ENCODE results near the gene EHMT2. TPM values are rescaled to one million over a fixed set of nuclear protein-coding genes. Genes with fewer than 3 reads are reported as not detected.
A peak's percentile ranks its signal among the peaks of the same experiment; 100 is the strongest.

Gene EHMT2
- total RNA-seq, 3 donors from 2014 or later (not counting 1 experiment from before 2014, with no cell fraction given): 49.3 to 56.6 (median 55.8) TPM

DNA sequence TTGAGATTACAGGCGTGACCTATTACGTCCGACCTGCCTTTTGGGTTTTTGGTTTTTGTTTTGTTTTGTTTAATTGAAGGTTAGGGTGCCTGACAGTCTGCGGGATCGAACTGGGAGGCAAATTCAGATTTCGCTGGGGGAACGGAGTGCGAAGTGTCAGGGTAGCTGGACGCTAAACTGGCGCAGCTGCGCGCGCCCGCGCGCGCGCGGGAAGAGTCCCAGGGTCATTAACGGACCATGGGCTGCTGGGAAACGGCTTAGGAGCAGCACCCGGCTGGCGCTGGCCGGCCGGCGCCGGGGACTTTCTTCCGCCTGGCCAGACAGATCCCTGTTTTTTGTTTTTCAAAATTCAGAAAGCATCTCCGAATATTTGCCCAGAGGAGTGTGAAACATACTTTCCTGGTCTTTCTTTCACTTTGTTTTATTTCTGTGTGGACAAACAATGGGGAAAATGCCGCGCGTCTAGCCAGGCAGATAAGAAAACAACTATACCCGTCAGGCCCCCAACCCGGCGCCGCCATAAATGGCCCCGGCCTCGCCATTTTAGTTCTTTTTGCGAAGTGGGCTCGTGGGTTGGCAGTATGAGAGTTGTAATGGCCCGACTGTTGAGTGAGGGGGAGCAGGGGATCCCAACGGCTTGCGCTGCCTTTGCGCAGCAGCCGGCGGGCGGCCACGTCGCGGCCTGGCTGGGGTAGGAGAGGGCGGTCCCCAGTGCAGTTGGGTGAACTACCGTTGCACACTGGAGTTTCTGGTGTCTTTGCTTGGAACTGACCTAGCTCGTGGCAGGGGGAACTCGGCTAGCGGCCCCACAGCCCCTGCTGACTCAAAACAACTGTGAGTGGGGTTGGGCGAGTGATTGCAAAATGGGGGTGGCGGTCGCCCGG is 62.9 kb downstream of the EHMT2 start:
- Mint-ChIP-seq H3K27ac (peak overlapping the region; percentile 94 to 96), H3K4me3 (peak overlapping the region; percentile 88), H3K36me3 (peaks cover 6% of the 10 kb centered on the region), H3K4me1 (peaks cover 47 to 48% of the 10 kb centered on the region in 2 donors), H3K27me3 (ENCODE audit: low read depth in 2 of 2) (no peaks in the 10 kb centered on the region), H3K9me3 (no peaks in the 10 kb centered on the region)
- ATAC-seq (peak; percentile 72 to 84 (median 74)), DNase-seq (peak; percentile 78 to 88)
- H3K9me3 ChIP-seq (ENCODE audit: control insufficient read depth, insufficient read depth, low read length): no peaks in the 10 kb centered on the region
- no peaks in the 10 kb centered on the region for H3K27me3 ChIP-seq (ENCODE audit: control insufficient read depth, insufficient read depth, low read length)
- intact Hi-C loops (cut with micrococcal nuclease): loop anchor here (1.0 to 5.0 kb wide), 5 partner anchors 28 to 292 kb away; partner anchors contain the start of genes BAG6, DDX39B, NEU1 and VARS1
- peaks cover 67% of the 10 kb centered on the region for H3K4me1 ChIP-seq (ENCODE audit: control insufficient read depth, insufficient read depth, low read length)
- WGBS (ENCODE audit: insufficient coverage): under 1% methylated on average over 59 of the region's 59 CpGs
- peaks cover 26% of the 10 kb centered on the region for H3K36me3 ChIP-seq (ENCODE audit: control insufficient read depth, insufficient read depth, low read length)
- TF ChIP-seq, protein P1, sequence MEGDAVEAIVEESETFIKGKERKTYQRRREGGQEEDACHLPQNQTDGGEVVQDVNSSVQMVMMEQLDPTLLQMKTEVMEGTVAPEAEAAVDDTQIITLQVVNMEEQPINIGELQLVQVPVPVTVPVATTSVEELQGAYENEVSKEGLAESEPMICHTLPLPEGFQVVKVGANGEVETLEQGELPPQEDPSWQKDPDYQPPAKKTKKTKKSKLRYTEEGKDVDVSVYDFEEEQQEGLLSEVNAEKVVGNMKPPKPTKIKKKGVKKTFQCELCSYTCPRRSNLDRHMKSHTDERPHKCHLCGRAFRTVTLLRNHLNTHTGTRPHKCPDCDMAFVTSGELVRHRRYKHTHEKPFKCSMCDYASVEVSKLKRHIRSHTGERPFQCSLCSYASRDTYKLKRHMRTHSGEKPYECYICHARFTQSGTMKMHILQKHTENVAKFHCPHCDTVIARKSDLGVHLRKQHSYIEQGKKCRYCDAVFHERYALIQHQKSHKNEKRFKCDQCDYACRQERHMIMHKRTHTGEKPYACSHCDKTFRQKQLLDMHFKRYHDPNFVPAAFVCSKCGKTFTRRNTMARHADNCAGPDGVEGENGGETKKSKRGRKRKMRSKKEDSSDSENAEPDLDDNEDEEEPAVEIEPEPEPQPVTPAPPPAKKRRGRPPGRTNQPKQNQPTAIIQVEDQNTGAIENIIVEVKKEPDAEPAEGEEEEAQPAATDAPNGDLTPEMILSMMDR (IDR thresholded peaks at IDR 0.05): no peak
- H3K4me3 ChIP-seq (ENCODE audit: low read length): peak overlapping the region; percentile 97
- H3K27ac ChIP-seq (ENCODE audit: low read length): peak overlapping the region; percentile 98

DNA sequence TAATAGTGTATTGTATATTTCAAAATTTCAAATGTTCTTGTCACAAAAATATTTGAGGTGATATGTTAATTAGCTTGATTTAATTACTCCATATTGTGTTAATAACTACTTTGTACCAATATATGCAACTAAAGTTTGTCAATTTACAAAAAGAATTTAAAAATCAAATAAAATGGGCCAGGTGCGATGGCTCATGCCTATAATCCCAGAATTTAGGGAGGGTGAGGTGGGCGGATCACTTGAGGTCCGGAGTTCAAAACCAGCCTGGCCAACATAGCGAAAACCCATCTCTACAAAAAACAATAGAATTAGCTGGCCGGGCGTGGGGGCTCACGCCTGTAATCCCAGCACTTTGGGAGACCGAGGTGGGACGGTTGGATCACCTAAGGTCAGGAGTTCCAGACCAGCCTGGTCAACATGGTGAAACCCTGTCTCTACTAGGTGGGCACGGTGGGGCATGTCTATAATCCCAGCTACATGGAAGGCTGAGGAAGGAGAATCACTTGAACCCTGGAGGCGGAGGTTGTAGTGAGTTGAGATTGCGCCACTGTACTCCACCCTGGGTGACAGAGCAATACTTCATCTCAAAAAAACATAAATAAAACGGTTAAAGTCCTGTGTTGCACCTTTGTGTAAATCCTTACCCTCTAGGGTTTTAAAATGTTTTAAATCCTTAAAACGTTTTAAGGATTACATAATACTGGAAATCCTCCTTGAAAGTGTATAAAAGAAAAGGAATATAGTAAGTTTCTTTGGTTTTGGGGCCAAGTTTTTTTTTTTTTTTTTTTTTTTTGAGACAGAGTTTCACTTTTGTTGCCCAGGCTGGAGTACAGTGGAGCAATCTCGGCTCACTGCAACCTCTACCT is 65.9 kb downstream of the EHMT2 start:
- Histone ChIP-seq H3K4me3 (ENCODE audit: low read length) (no peak overlapping the region), H3K4me1 (ENCODE audit: control insufficient read depth, insufficient read depth, low read length) (peaks cover 54% of the 10 kb centered on the region), H3K27me3 (ENCODE audit: control insufficient read depth, insufficient read depth, low read length) (no peaks in the 10 kb centered on the region), H3K9me3 (ENCODE audit: control insufficient read depth, insufficient read depth, low read length) (no peaks in the 10 kb centered on the region), H3K36me3 (ENCODE audit: control insufficient read depth, insufficient read depth, low read length) (no peaks in the 10 kb centered on the region), H3K27ac (ENCODE audit: low read length) (no peak overlapping the region)
- WGBS (ENCODE audit: insufficient coverage): 93% methylated on average over 13 of the region's 15 CpGs
- TF ChIP-seq, protein P1 (IDR thresholded peaks at IDR 0.05): no peak
- Mint-ChIP-seq H3K27ac (no peak overlapping the region), H3K4me1 (peaks cover 45 to 46% of the 10 kb centered on the region in 2 donors), H3K36me3 (no peaks in the 10 kb centered on the region), H3K4me3 (peak overlapping the region; percentile 84), H3K9me3 (no peaks in the 10 kb centered on the region), H3K27me3 (ENCODE audit: low read depth in 2 of 2) (no peaks in the 10 kb centered on the region)
- intact Hi-C loops (cut with micrococcal nuclease): loop anchor here (5.0 kb wide), 2 partner anchors 34 to 289 kb away; partner anchors contain the start of genes DDX39B and VARS1
- no peak for DNase-seq
- ATAC-seq: no peak

DNA sequence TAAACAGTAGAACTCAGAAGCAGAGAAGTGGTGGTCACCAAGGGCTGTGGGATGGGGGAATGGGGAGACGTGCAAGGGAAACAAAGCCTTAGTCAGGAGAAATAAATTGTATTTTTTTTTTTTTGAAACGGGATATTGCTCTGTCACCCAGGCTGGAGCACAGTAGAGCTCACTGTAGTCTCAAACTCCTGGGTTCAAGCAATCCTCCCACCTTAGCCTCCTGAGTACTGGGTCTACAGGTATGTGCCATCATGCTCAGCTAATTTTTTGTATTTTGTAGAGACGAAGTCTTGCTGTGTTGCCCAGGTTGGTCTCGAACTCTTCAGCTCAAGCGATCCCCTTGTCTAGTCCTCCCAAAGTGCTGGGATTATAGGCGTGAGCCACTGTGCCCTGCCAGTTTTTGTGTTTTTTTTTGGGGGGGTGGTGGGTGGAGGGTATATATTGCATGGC is 66.6 kb downstream of the EHMT2 start:
- Histone ChIP-seq H3K27me3 (ENCODE audit: control insufficient read depth, insufficient read depth, low read length) (no peaks in the 10 kb centered on the region), H3K4me1 (ENCODE audit: control insufficient read depth, insufficient read depth, low read length) (peaks cover 54% of the 10 kb centered on the region), H3K36me3 (ENCODE audit: control insufficient read depth, insufficient read depth, low read length) (no peaks in the 10 kb centered on the region), H3K9me3 (ENCODE audit: control insufficient read depth, insufficient read depth, low read length) (no peaks in the 10 kb centered on the region), H3K27ac (ENCODE audit: low read length) (no peak overlapping the region), H3K4me3 (ENCODE audit: low read length) (no peak overlapping the region)
- intact Hi-C loops (cut with micrococcal nuclease): loop anchor here (1.0 to 5.0 kb wide), 4 partner anchors 34 to 289 kb away; partner anchors contain the start of genes DDX39B and VARS1
- H3K27ac Mint-ChIP-seq: peak overlapping the region; percentile 74 to 91
- H3K4me3 Mint-ChIP-seq: peak overlapping the region; percentile 84
- H3K9me3 Mint-ChIP-seq: no peaks in the 10 kb centered on the region
- peaks cover 38 to 39% of the 10 kb centered on the region in 2 donors for H3K4me1 Mint-ChIP-seq
- DNase-seq (no peak), ATAC-seq (no peak)
- whole genome bisulfite sequencing (ENCODE audit: insufficient coverage): 69% methylated on average over 5 of the region's 6 CpGs
- no peaks in the 10 kb centered on the region for H3K36me3 Mint-ChIP-seq
- no peaks in the 10 kb centered on the region for H3K27me3 Mint-ChIP-seq (ENCODE audit: low read depth in 2 of 2)
- TF ChIP-seq, protein P1 (IDR thresholded peaks at IDR 0.05): no peak

Other genes starting within 250 kb of the EHMT2 start
- gene BAG6, start 245.0 kb downstream of the EHMT2 start, total RNA-seq: 100 to 1,000 TPM; 264 to 303 (median 274) TPM
- 1 to 10 TPM; 2.6 to 2.8 (median 2.7) TPM for gene APOM, start 241.8 kb downstream of the EHMT2 start, total RNA-seq
- 10 to 100 TPM; 25.9 to 29.9 (median 27.4) TPM for gene C6orf47, start 236.9 kb downstream of the EHMT2 start, total RNA-seq
- 10 to 100 TPM; 16.0 to 20.3 (median 18.2) TPM for gene GPANK1, start 232.7 kb downstream of the EHMT2 start, total RNA-seq
- 100 to 1,000 TPM; 140 to 157 (median 141) TPM for gene CSNK2B, start 231.6 kb downstream of the EHMT2 start, total RNA-seq
- 10 to 100 TPM; 39.9 to 50.0 (median 46.0) TPM for gene LY6G5B, start 227.7 kb downstream of the EHMT2 start, total RNA-seq
- gene LY6G5C, start 216.6 kb downstream of the EHMT2 start, total RNA-seq: 1 to 10 TPM; 2.0 to 7.9 (median 2.7) TPM
- 10 to 100 TPM; 92.0 to 97.6 (median 94.2) TPM for gene ABHD16A, start 194.4 kb downstream of the EHMT2 start, total RNA-seq
- gene LY6G6F, start 190.8 kb downstream of the EHMT2 start, total RNA-seq: 1 to 10 TPM in 2 of 3 donors, under 1 TPM in 1; 0.97 to 3.2 (median 1.4) TPM
- under 1 TPM in 1 of 3 donors, not detected in 2; 0.94 TPM for gene LY6G6D, start 182.3 kb downstream of the EHMT2 start, total RNA-seq
- gene LY6G6C, start 176.0 kb downstream of the EHMT2 start, total RNA-seq: not detected
- gene MPIG6B, start 174.3 kb downstream of the EHMT2 start, total RNA-seq: 10 to 100 TPM in 2 of 3 donors, 1 to 10 TPM in 1; 9.4 to 19.0 (median 12.8) TPM
- gene DDAH2, start 168.4 kb downstream of the EHMT2 start, total RNA-seq: 10 to 100 TPM; 22.3 to 36.1 (median 24.6) TPM
- 100 to 1,000 TPM; 348 to 363 (median 355) TPM for gene CLIC1, start 161.2 kb downstream of the EHMT2 start, total RNA-seq
- gene MSH5, start 157.7 kb downstream of the EHMT2 start, total RNA-seq: 10 to 100 TPM; 28.2 to 44.6 (median 43.7) TPM
- 10 to 100 TPM in 1 of 3 donors, 1 to 10 TPM in 2; 5.4 to 14.5 (median 6.9) TPM for gene SAPCD1, start 135.0 kb downstream of the EHMT2 start, total RNA-seq
- gene VWA7, start 120.4 kb downstream of the EHMT2 start, total RNA-seq: 1 to 10 TPM; 2.4 to 4.7 (median 3.2) TPM
- gene VARS1, start 101.9 kb downstream of the EHMT2 start, total RNA-seq: 10 to 100 TPM; 45.2 to 58.6 (median 49.2) TPM
- gene LSM2, start 90.7 kb downstream of the EHMT2 start, total RNA-seq: 10 to 100 TPM; 28.1 to 34.9 (median 29.2) TPM
- gene HSPA1L, start 82.4 kb downstream of the EHMT2 start, total RNA-seq: 1 to 10 TPM; 2.0 to 4.5 (median 3.6) TPM
- gene HSPA1A, start 82.2 kb downstream of the EHMT2 start, total RNA-seq: 10 to 100 TPM; 24.4 to 34.6 (median 34.5) TPM
- 100 to 1,000 TPM in 1 of 3 donors, 10 to 100 TPM in 1, 1 to 10 TPM in 1; 8.5 to 112 (median 15.3) TPM for gene HSPA1B, start 70.0 kb downstream of the EHMT2 start, total RNA-seq
- gene NEU1, start 34.9 kb downstream of the EHMT2 start, total RNA-seq: 10 to 100 TPM; 36.1 to 69.6 (median 51.5) TPM
- gene SLC44A4, start 18.7 kb downstream of the EHMT2 start, total RNA-seq: under 1 TPM in 1 of 3 donors, not detected in 2; 0.48 TPM
- gene ZBTB12, start 4.4 kb upstream of the EHMT2 start, total RNA-seq: under 1 TPM; 0.54 to 0.77 (median 0.63) TPM
- gene C2, start 30.0 kb upstream of the EHMT2 start, total RNA-seq: 1 to 10 TPM in 2 of 3 donors, under 1 TPM in 1; 0.55 to 1.3 (median 1.0) TPM
- under 1 TPM in 1 of 3 donors, not detected in 2; 0.45 TPM for gene CFB, start 48.4 kb upstream of the EHMT2 start, total RNA-seq
- gene NELFE, start 61.3 kb upstream of the EHMT2 start, total RNA-seq: 10 to 100 TPM; 52.6 to 62.3 (median 56.3) TPM
- 100 to 1,000 TPM; 119 to 184 (median 151) TPM for gene SKIC2, start 61.5 kb upstream of the EHMT2 start, total RNA-seq
- gene DXO, start 74.4 kb upstream of the EHMT2 start, total RNA-seq: 10 to 100 TPM; 37.9 to 54.3 (median 49.0) TPM
- gene C4A, start 84.4 kb upstream of the EHMT2 start, total RNA-seq: 1 to 10 TPM; 5.0 to 8.2 (median 5.4) TPM
- 1 to 10 TPM; 4.0 to 5.1 (median 4.6) TPM for gene C4B, start 117.1 kb upstream of the EHMT2 start, total RNA-seq
- gene CYP21A2, start 140.7 kb upstream of the EHMT2 start, total RNA-seq: under 1 TPM in 2 of 3 donors, not detected in 1; 0.28 to 0.43 TPM
- 10 to 100 TPM; 11.7 to 15.2 (median 13.5) TPM for gene TNXB, start 211.6 kb upstream of the EHMT2 start, total RNA-seq
- gene ATF6B, start 230.5 kb upstream of the EHMT2 start, total RNA-seq: 100 to 1,000 TPM; 157 to 187 (median 178) TPM
- gene FKBPL, start 232.6 kb upstream of the EHMT2 start, total RNA-seq: 1 to 10 TPM; 1.8 to 3.2 (median 2.4) TPM

All from natural killer cell (primary cell).